Chondrocyte (in vitro differentiated cells): ENCODE measurements around the gene FAM110D. TPM values are rescaled to one million over a fixed set of nuclear protein-coding genes. Genes with fewer than 3 reads are reported as not detected.

ENCODE experiments used
- total RNA-seq: library from RNA; stranded (reverse); gene quantifications from 3 replicates; pipeline ENCODE4 v1.2.1, GENCODE V29; 2021

Gene FAM110D
- total RNA-seq, 1 donor from 2014 or later, result 0.22 TPM

Other genes starting within 250 kb of the FAM110D start
- gene PAFAH2, start 161.0 kb upstream of the FAM110D start, total RNA-seq, result 10.0 to 12.5 TPM (median 10.7 TPM) in 3 replicates
- gene EXTL1, start 137.3 kb upstream of the FAM110D start, total RNA-seq, result 4.3 to 7.9 TPM (median 6.4 TPM) in 3 replicates
- 0.12 TPM in 1 of 3 replicates, not detected in the others for gene SLC30A2, start 113.0 kb upstream of the FAM110D start, total RNA-seq
- 0.26 to 0.70 TPM in 2 of 3 replicates, not detected in the other for gene TRIM63, start 91.4 kb upstream of the FAM110D start, total RNA-seq
- 6.2 to 6.8 TPM (median 6.7 TPM) in 3 replicates for gene PDIK1L, start 47.3 kb upstream of the FAM110D start, total RNA-seq
- gene C1orf232, start 9.9 kb downstream of the FAM110D start, total RNA-seq, result not detected in 3 replicates
- 19.6 to 27.0 TPM (median 22.4 TPM) in 3 replicates for gene ZNF593, start 10.8 kb downstream of the FAM110D start, total RNA-seq
- not detected in 3 replicates for gene ZNF593OS, start 12.8 kb downstream of the FAM110D start, total RNA-seq
- 0.18 to 0.80 TPM (median 0.58 TPM) in 3 replicates for gene CNKSR1, start 18.4 kb downstream of the FAM110D start, total RNA-seq
- gene CATSPER4, start 31.5 kb downstream of the FAM110D start, total RNA-seq, result not detected in 3 replicates
- 13.1 to 18.2 TPM (median 13.7 TPM) in 3 replicates for gene CEP85, start 75.1 kb downstream of the FAM110D start, total RNA-seq
- gene SH3BGRL3, start 121.0 kb downstream of the FAM110D start, total RNA-seq, result 156 to 175 TPM (median 162 TPM) in 3 replicates
- 8.7 to 20.4 TPM (median 8.7 TPM) in 3 replicates for gene UBXN11, start 147.6 kb downstream of the FAM110D start, total RNA-seq
- not detected in 3 replicates for gene CD52, start 158.9 kb downstream of the FAM110D start, total RNA-seq
- not detected in 3 replicates for gene CRYBG2, start 195.1 kb downstream of the FAM110D start, total RNA-seq
- not detected in 3 replicates for gene ZNF683, start 213.7 kb downstream of the FAM110D start, total RNA-seq